Fibroblast of villous mesenchyme (primary cell): ENCODE measurements around the gene EPC2. TPM values are rescaled to one million over a fixed set of nuclear protein-coding genes. Genes with fewer than 3 reads are reported as not detected.

Experiments used
- DNase-seq: peaks from one replicate; pipeline ENCODE4 v3.0.0-alpha.2; 2010; ENCODE audit warnings: low read depth
- H3K4me3 ChIP-seq: 2 replicates; pipeline ENCODE4 v1.5.1; 2011; ENCODE audit warnings: low read depth, mild to moderate bottlenecking, low read length
- total RNA-seq: library from RNA; depleted of rRNA; stranded (reverse); fragments of >200 nt; gene quantifications from 2 replicates; pipeline ENCODE4 v1.2.3, GENCODE V29; 2012
- TF ChIP-seq, protein P1 (sequence below): IDR thresholded peaks from 2 replicates; pipeline ENCODE4 v1.5.1; 2012; ENCODE audit warnings: low read depth, mild to moderate bottlenecking, low read length; ENCODE audit not compliant: insufficient read depth

Gene EPC2
- total RNA-seq, 1 donor: 23.3 TPM

DNA sequence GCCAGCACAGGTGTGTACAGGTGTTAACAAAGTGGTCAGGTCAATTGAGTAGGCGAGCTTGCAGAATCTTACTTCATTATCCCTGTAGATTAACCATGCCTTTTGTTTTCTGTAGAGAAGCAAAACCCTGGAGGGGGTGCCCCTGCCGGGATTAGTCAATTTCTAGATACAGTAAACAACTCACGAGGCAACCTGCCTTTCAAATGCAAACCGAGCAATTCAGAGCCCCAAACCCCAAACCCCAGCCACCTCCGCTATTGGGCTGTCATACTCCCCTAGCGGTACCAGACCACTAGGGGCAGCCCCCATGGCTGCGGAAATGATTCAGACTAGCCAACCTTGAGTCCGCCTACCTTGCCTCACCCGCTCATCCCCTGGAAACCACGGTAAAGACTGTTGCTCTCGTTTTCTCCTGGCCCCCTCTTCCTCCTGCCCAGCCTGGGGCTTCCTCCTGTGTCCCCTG, 169.1 kb downstream of the EPC2 start:
- H3K4me3 ChIP-seq: no peak overlapping the region
- TF ChIP-seq, protein P1, sequence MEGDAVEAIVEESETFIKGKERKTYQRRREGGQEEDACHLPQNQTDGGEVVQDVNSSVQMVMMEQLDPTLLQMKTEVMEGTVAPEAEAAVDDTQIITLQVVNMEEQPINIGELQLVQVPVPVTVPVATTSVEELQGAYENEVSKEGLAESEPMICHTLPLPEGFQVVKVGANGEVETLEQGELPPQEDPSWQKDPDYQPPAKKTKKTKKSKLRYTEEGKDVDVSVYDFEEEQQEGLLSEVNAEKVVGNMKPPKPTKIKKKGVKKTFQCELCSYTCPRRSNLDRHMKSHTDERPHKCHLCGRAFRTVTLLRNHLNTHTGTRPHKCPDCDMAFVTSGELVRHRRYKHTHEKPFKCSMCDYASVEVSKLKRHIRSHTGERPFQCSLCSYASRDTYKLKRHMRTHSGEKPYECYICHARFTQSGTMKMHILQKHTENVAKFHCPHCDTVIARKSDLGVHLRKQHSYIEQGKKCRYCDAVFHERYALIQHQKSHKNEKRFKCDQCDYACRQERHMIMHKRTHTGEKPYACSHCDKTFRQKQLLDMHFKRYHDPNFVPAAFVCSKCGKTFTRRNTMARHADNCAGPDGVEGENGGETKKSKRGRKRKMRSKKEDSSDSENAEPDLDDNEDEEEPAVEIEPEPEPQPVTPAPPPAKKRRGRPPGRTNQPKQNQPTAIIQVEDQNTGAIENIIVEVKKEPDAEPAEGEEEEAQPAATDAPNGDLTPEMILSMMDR: no peak
- DNase-seq: no peak

DNA sequence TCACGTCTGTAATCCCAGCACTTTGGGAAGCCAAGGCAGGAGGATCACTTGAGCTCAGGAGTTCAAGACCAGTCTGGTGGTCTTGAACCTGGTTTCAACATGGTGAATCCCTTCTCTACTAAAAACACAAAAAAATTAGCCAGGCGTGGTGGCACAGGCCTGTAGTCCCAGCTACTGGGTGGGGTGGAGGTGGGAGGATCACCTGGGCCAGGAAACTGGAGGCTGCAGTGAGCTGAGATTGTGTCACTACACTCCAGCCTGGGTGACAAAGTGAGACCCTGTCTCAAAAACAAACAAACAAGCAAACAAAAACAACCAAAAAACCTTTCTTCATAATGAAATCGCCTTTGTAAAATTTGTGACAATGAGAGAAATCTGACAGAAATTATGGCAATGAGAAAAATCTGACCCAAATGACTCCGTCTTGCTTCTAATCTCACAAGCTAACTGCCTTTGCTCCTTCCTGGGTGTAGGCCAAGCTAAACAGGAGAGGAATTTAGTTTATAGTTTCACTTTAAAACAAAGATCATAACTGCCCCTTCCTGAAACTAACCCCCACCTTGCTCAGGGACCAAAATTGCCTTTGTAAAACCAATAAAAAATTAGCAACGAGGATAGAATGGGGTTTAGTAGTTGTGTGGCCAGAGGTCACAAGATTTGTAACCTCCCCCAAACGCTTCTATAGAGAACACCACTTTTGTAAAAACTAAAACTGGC, 169.8 kb downstream of the EPC2 start:
- no peak overlapping the region for H3K4me3 ChIP-seq
- DNase-seq: peak; percentile 48
- TF ChIP-seq, protein P1: no peak

DNA sequence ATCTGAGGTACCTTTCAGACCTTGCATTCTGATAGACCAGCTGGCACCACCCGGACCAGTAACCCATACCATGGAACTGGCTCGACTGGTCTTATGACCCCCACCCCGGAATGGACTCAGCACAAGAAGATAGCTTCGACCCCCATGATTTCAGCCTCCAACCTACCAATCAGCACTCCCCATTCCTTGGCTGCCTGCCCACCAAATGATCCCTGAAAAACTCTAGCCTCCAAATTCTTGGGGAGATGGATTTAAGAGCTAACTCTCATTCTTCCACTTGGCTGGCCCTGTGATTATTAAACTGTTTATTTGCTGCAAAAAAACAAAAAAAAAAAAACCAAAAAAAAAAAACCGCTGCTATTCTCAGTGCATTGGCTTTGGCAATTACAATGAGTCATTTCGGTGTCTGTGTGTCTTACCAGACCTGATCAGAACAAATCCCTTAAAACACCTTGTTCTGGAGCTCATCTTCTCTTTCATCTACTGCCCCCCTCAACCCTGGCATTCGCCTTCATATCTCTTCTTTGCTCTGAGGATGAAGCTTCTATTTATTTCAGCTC, 170.4 kb downstream of the EPC2 start:
- peak; percentile 34 for DNase-seq
- H3K4me3 ChIP-seq: no peak overlapping the region
- TF ChIP-seq, protein P1: no peak

DNA sequence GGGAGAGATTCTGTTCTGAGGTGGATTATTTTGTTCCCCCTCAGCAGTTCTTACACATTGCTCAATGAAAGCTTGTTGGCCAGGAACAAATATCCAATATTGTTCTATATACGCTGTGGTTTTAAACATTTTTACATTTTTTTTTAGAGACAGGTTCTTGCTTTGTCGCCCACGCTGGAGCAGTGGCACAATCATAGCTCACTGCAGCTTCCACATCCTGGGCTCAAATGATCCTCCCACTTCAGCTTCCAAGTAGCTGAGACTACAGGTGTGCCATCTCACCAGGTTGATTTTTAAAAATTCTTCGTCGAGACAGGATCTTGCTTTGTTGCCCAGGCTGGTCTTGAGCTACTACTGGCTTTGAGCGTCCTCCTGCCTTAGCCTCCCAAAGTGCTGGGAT, 171.6 kb downstream of the EPC2 start:
- no peak for DNase-seq
- TF ChIP-seq, protein P1: no peak
- no peak overlapping the region for H3K4me3 ChIP-seq

DNA sequence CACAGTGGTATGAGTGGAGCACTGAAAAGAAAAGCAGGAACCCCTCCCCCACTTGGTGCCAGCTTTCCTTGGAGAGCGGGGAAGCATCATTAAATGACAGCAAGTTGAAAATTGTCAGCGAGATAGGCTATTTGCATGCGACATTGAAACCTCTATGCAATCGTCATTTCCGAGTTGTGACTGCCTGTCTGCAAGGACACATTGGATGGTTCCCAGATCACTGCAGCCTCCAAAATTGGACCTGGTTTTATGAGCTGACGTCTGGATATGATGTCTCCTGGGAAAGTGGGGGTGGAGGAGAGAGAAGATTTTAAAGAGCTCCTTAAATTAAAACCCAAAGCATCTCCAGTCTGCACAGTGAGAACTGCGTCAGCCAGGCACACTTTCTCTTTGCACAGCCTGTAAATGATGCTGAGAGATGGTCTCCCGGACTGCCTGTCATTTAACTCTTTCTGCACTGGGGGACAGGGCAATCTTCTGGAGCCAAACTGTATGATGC, 172.7 kb downstream of the EPC2 start:
- DNase-seq: peak; percentile 49
- H3K4me3 ChIP-seq: no peak overlapping the region
- TF ChIP-seq, protein P1: no peak

DNA sequence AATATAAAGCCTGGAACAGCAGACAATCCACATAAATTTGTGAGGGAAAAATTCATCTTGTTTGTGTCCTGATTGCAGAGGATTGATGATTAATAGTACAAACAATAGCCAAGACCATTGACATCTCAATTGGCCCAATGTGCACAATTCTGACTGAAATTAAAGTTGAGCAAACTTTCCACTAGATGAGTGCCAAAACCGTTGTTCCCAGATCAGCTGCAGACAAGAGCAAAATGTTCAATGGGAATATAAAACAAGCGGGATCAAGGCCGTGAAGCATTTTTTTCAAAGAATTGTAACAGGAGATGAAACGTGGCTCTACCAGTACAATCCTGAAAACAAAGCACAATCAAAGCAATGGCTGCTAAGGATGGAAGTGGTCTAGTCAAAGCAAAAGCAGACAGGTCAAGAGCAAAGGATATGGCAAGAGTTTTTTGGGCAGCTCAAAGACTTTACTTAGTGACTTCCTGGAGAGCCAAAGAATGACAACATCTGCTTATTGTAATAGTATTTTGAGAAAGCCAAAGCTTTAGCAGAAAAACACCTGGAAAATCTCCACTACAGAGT, 174.6 kb downstream of the EPC2 start:
- DNase-seq: peak; percentile 6
- TF ChIP-seq, protein P1: no peak
- no peak overlapping the region for H3K4me3 ChIP-seq
